Activated CD8-positive, alpha-beta memory T cell treated with anti-CD3 and anti-CD28 coated beads, Interleukin-2, amount 50 U/mL, for 24 hours (primary cell): Measurements from ENCODE around the gene MAP4K4.
A peak's percentile ranks its signal among the peaks of the same experiment; 100 is the strongest.

Experiments used
- DNase-seq: peaks from one replicate; pipeline ENCODE4 v3.0.0-alpha.2; 2020; ENCODE audit errors: extremely low read depth

The MAP4K4 gene

DNA sequence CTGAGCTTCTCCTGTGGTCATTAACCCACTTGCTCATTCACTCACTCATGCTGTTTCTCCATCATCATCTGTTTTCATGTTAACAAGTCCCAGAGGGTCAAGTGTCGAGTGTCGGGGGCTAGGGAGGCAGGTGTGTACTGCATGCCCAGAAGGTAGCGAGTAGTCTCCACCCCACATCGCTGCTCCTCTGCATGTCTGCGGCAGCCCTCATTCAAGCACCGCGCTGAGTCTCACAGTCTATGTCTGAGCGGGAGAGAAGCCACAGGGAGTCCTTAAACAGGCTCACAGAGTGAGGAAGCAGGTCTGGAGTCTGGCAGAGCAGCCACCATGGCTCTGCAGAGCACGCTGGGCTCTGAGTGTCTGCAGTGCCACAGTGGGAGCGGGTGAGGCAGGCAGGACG lies 172.9 kb downstream of the MAP4K4 start:
- no peak for DNase-seq

GRCh38 chr2:101871480-101871879 lies 174.0 kb downstream of the MAP4K4 start:
- no peak for DNase-seq

DNA sequence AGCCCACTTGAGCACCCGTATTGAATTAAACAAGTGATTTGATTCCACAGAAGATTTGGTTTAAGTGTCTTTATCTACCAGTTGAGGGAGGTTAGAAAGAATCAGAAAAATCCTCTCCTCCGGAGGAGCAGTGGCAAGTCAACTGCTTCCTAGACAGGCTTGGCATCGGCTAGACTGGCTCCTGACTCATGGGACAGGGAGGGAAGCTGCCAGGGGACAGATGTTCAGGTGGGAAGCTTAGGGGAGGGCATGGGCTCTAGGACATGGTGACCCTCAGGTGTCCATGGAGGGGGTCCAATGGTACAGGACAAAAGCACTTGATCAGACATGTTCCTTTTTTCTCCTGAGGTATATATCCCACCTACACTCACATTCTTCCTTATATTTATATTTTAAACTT lies 175.0 kb downstream of the MAP4K4 start:
- no peak for DNase-seq

DNA sequence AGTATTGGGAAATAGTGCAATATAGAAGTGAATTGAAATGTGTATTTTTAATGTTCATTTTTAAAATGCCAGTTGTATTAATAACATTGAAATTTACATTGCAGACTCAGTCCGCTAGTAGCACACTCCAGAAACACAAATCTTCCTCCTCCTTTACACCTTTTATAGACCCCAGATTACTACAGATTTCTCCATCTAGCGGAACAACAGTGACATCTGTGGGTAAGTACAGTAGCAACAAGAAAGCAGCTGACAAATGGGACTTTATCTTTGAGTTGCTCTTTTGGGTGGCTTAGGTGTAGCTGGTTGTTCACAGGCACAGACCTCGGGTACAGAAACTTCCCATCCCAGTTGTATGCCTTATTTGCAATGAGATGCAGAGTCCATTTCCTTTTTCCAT lies 176.0 kb downstream of the MAP4K4 start:
- no peak for DNase-seq

GRCh38 chr2:101874069-101874468 lies 176.6 kb downstream of the MAP4K4 start:
- no peak for DNase-seq

GRCh38 chr2:101879466-101879865 lies 182.0 kb downstream of the MAP4K4 start:
- no peak for DNase-seq

GRCh38 chr2:101881131-101881530 lies 183.6 kb downstream of the MAP4K4 start:
- no peak for DNase-seq

DNA sequence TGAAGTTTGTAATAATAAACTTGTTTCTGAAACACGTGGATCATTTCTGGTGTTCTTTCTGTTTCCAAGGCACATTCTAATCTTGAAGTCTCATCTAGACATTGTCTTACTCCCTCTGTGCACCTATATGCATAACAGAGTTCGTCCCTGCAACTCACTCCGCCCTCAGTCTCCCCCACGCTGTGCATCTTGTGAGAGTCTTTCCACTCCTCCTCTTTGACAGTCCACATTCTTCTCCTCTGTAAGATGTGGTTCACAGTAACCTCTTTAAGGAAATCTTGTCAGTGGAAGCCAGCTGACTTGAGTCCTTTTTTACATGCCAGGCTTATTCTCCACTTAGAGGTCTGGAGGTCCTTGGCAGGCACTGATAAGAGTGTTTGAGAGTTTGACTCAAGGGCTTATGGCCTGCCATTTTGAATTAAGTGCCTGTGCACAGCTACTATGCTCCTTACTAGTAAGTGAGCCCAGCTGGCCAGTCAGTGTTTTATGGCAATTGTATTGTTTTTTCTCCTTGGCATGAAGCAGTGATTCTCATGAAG lies 185.3 kb downstream of the MAP4K4 start:
- DNase-seq = no peak

- DNase-seq = no peak
Measured at GRCh38 chr2:101883860-101884259, 186.4 kb downstream of the MAP4K4 start.

DNA sequence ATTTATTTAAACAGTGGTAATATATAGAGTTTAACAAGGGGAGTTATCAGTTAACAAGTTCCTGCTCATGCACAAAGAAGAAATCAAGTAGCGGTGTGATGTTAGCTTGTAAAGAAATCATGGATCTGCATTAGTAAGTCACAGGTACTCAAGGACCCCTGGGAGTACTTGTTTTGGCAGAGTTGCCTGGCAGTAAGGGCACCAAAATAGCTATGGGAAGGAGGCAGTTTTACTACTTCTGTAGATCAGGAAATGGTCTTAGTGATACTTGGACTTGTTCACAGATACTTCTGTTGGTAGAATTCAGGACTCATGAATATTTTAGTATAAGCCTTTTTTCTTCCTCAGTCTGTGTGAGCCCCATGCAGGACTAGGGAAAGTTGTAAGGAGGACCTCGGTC lies 186.9 kb downstream of the MAP4K4 start:
- DNase-seq = no peak

GRCh38 chr2:101887328-101887727 lies 189.8 kb downstream of the MAP4K4 start:
- DNase-seq = no peak

- no peak for DNase-seq
Measured at GRCh38 chr2:101889460-101890098, 192.1 kb downstream of the MAP4K4 start.

DNA sequence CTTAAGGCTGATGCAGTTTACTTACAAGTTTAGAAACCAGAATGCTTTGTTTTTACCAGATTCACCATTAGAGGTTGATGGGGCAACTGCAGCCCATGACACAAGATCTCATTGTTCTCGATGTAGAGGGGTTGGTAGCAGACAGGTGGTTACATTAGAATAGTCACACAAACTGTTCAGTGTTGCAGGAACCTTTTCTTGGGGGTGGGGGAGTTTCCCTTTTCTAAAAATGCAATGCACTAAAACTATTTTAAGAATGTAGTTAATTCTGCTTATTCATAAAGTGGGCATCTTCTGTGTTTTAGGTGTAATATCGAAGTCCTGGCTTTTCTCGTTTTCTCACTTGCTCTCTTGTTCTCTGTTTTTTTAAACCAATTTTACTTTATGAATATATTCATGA lies 194.9 kb downstream of the MAP4K4 start:
- no peak for DNase-seq

DNA sequence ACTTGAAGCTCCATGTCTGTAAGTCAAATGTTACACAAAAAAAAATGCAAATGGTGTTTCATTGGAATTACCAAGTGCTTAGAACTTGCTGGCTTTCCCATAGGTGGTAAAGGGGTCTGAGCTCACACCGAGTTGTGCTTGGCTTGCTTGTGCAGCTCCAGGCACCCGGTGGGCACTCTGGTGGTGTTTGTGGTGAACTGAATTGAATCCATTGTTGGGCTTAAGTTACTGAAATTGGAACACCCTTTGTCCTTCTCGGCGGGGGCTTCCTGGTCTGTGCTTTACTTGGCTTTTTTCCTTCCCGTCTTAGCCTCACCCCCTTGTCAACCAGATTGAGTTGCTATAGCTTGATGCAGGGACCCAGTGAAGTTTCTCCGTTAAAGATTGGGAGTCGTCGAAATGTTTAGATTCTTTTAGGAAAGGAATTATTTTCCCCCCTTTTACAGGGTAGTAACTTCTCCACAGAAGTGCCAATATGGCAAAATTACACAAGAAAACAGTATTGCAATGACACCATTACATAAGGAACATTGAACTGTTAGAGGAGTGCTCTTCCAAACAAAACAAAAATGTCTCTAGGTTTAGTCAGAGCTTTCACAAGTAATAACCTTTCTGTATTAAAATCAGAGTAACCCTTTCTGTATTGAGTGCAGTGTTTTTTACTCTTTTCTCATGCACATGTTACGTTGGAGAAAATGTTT lies 196.3 kb downstream of the MAP4K4 start:
- no peak for DNase-seq

GRCh38 chr2:101895039-101895438 lies 197.5 kb downstream of the MAP4K4 start:
- no peak for DNase-seq

- no peak for DNase-seq
Measured at GRCh38 chr2:101895819-101896322, 198.4 kb downstream of the MAP4K4 start.

- DNase-seq = no peak
Measured at GRCh38 chr2:101897301-101897700, 199.8 kb downstream of the MAP4K4 start.

- DNase-seq = no peak
Measured at GRCh38 chr2:101899265-101899664, 201.8 kb downstream of the MAP4K4 start.

- DNase-seq = no peak
Measured at GRCh38 chr2:101899871-101900270, 202.4 kb downstream of the MAP4K4 start.

GRCh38 chr2:101900375-101900774 lies 202.9 kb downstream of the MAP4K4 start:
- DNase-seq = peak; percentile 3

DNA sequence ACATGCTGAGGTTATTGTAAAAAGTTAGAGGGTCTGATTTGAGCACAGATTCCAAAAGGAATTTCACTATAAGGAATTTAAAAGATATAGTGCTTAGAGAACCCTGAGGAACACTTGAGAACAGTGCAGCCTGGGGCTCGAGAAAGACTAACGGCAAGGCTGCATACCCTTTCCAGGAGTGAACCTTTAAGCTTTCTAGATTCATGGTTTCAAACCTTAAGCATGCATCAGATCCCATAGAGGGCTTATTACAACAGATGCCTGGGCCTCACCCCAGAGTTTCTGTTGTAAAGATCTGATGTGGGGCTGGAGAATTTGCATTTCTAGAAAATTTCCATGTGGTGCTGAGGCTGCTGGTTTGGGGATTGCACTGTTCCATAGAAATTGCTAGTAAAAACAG lies 203.7 kb downstream of the MAP4K4 start:
- no peak for DNase-seq

DNA sequence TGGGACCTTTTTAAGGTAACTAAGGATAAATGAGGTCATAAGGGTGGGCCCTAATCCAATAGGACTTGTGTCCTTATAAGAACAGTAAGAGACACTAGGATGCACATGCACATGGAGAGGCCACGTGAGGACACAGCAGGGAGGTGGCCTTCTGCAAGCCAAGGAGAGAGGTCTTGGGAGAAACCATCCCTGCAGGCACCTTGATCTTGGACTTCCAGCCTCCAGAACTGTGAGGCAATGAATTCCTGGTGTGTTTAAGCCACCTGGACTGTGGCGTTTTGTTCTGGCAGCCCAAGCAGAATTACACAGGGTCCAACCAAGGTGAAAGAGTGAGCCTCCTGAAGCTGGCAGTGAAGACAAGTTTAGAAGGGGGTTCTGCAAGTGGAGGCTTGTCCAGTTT lies 204.7 kb downstream of the MAP4K4 start:
- no peak for DNase-seq

DNA sequence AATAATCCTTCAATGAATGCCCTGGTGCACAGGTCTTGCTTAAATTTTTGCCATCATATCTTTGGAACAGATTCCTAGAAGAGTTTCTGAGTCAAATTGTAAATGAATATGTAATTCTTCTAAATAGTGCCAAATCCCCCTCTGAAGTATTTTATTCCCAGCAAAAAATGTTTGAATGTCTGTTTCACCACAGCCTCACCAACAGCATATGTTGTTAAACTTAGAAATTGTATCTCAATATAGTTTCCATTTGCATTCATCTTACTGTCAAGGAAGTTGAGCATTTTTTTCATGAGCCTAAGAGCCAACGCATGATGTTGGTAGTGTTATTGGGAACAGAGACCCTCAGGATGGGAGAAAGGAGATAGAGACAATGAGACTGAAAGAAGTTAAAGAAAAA lies 207.4 kb downstream of the MAP4K4 start:
- no peak for DNase-seq
